Activated T-cell treated with anti-CD3 and anti-CD28 coated beads, Interleukin-2, amount 50 U/mL, for 72 hours (primary cell): ENCODE data around the gene ACSL3. TPM values are rescaled to one million over a fixed set of nuclear protein-coding genes. Genes with fewer than 3 reads are reported as not detected.

ENCODE experiments used
- ATAC-seq, 2 donors: fragments of 150-1000 bp; cut with Tn5 transposase; replicated peaks in 1 of 2; 2 replicates each; pipeline ENCODE4 v1.10.0; 2021; ENCODE audit warnings: moderate library complexity in 2 of 2, mild to moderate bottlenecking in 1 of 2
- DNase-seq, 2 donors: peaks; one replicate each; pipeline ENCODE4 v3.0.0; 2021 to 2022; ENCODE audit warnings: mixed read lengths in 1 of 2
- H3K27ac Mint-ChIP-seq: one replicate; pipeline ENCODE4 v1.8.0; 2022; ENCODE audit warnings: mild to moderate bottlenecking, moderate library complexity, mixed read lengths
- H3K27me3 Mint-ChIP-seq: one replicate; pipeline ENCODE4 v1.8.0; 2022; ENCODE audit warnings: low read depth, mixed read lengths
- H3K36me3 Mint-ChIP-seq, 2 donors: one replicate each; pipeline ENCODE4 v1.8.0; 2022; ENCODE audit warnings: mixed read lengths in 2 of 2, mild to moderate bottlenecking in 1 of 2; ENCODE audit not compliant: insufficient read depth in 2 of 2
- H3K4me1 Mint-ChIP-seq: one replicate; pipeline ENCODE4 v1.8.0; 2022; ENCODE audit warnings: low read depth, mixed read lengths
- H3K4me3 Mint-ChIP-seq, 2 donors: one replicate each; pipeline ENCODE4 v1.8.0; 2022; ENCODE audit warnings: mild to moderate bottlenecking in 2 of 2, mixed read lengths in 2 of 2, moderate library complexity in 2 of 2
- H3K9me3 Mint-ChIP-seq, 2 donors: one replicate each; pipeline ENCODE4 v1.8.0; 2022; ENCODE audit warnings: mixed read lengths in 2 of 2
- total RNA-seq, 2 donors: library from RNA; stranded (reverse); gene quantifications; one replicate each; pipeline ENCODE4 v1.2.3, GENCODE V29; 2022

ACSL3 gene
- total RNA-seq, 2 donors from 2014 or later: 63.3 to 69.3 TPM

- no peak for DNase-seq
Measured at GRCh38 chr2:222877556-222878300, 16.9 kb downstream of the ACSL3 start.

GRCh38 chr2:222878301-222878876 is 17.6 kb downstream of the ACSL3 start:
- ATAC-seq: no peak
- peaks cover 29% of the 10 kb centered on the region for H3K4me1 Mint-ChIP-seq

More at GRCh38 chr2:222877556-222878300, 16.9 kb downstream of the ACSL3 start:
- ATAC-seq: no peak
- H3K27me3 Mint-ChIP-seq: no peaks in the 10 kb centered on the region
- H3K9me3 Mint-ChIP-seq: no peaks in the 10 kb centered on the region
- H3K4me1 Mint-ChIP-seq: peaks cover 29% of the 10 kb centered on the region
- no peak overlapping the region for H3K4me3 Mint-ChIP-seq
- H3K36me3 Mint-ChIP-seq: no peaks in the 10 kb centered on the region
- H3K27ac Mint-ChIP-seq: no peak overlapping the region

GRCh38 chr2:222878877-222879603 is 18.2 kb downstream of the ACSL3 start:
- peaks cover 29% of the 10 kb centered on the region for H3K4me1 Mint-ChIP-seq
- ATAC-seq (no peak), DNase-seq (no peak)
- H3K27ac Mint-ChIP-seq: no peak overlapping the region
- H3K27me3 Mint-ChIP-seq: no peaks in the 10 kb centered on the region
- no peaks in the 10 kb centered on the region for H3K36me3 Mint-ChIP-seq
- no peak overlapping the region for H3K4me3 Mint-ChIP-seq
- no peaks in the 10 kb centered on the region for H3K9me3 Mint-ChIP-seq

More at GRCh38 chr2:222878301-222878876, 17.6 kb downstream of the ACSL3 start:
- H3K36me3 Mint-ChIP-seq: no peaks in the 10 kb centered on the region
- no peak overlapping the region for H3K27ac Mint-ChIP-seq
- no peak for DNase-seq
- no peaks in the 10 kb centered on the region for H3K9me3 Mint-ChIP-seq
- no peak overlapping the region for H3K4me3 Mint-ChIP-seq
- H3K27me3 Mint-ChIP-seq: no peaks in the 10 kb centered on the region

- no peaks in the 10 kb centered on the region for H3K36me3 Mint-ChIP-seq
- DNase-seq (no peak), ATAC-seq (no peak)
- H3K4me3 Mint-ChIP-seq: no peak overlapping the region
- H3K27me3 Mint-ChIP-seq: no peaks in the 10 kb centered on the region
- H3K4me1 Mint-ChIP-seq: peaks cover 29% of the 10 kb centered on the region
- H3K27ac Mint-ChIP-seq: no peak overlapping the region
- H3K9me3 Mint-ChIP-seq: no peaks in the 10 kb centered on the region
Measured at GRCh38 chr2:222879604-222879933, 18.7 kb downstream of the ACSL3 start.

- DNase-seq (no peak), ATAC-seq (no peak)
- Mint-ChIP-seq H3K4me3 (no peak overlapping the region), H3K9me3 (no peaks in the 10 kb centered on the region), H3K36me3 (no peaks in the 10 kb centered on the region), H3K27ac (no peak overlapping the region), H3K27me3 (no peaks in the 10 kb centered on the region), H3K4me1 (peaks cover 28% of the 10 kb centered on the region)
Measured at GRCh38 chr2:222882484-222882928, 21.7 kb downstream of the ACSL3 start.

- Mint-ChIP-seq H3K4me1 (peaks cover 22% of the 10 kb centered on the region), H3K27me3 (no peaks in the 10 kb centered on the region), H3K36me3 (no peaks in the 10 kb centered on the region), H3K9me3 (no peaks in the 10 kb centered on the region), H3K4me3 (no peak overlapping the region), H3K27ac (no peak overlapping the region)
- ATAC-seq (no peak), DNase-seq (no peak)
Measured at GRCh38 chr2:222883420-222883819, 22.6 kb downstream of the ACSL3 start.

GRCh38 chr2:222884114-222884771 is 23.4 kb downstream of the ACSL3 start:
- H3K36me3 Mint-ChIP-seq: no peaks in the 10 kb centered on the region
- no peaks in the 10 kb centered on the region for H3K9me3 Mint-ChIP-seq
- ATAC-seq: no peak
- H3K4me1 Mint-ChIP-seq: peaks cover 14% of the 10 kb centered on the region
- peak overlapping the region; percentile 79 for H3K27ac Mint-ChIP-seq
- no peaks in the 10 kb centered on the region for H3K27me3 Mint-ChIP-seq
- DNase-seq: no peak
- no peak overlapping the region for H3K4me3 Mint-ChIP-seq

- Mint-ChIP-seq H3K27me3 (no peaks in the 10 kb centered on the region), H3K27ac (no peak overlapping the region), H3K36me3 (no peaks in the 10 kb centered on the region), H3K9me3 (no peaks in the 10 kb centered on the region), H3K4me1 (peaks cover 10% of the 10 kb centered on the region), H3K4me3 (no peak overlapping the region)
- ATAC-seq: no peak
- DNase-seq: no peak
Measured at GRCh38 chr2:222884805-222885424, 24.1 kb downstream of the ACSL3 start.

- Mint-ChIP-seq H3K36me3 (no peaks in the 10 kb centered on the region), H3K4me1 (peaks cover 10% of the 10 kb centered on the region), H3K27ac (no peak overlapping the region), H3K9me3 (no peaks in the 10 kb centered on the region), H3K4me3 (no peak overlapping the region), H3K27me3 (no peaks in the 10 kb centered on the region)
- DNase-seq (no peak), ATAC-seq (peak in 1 of 2 donors; percentile 13)
Measured at GRCh38 chr2:222887124-222887523, 26.3 kb downstream of the ACSL3 start.

- Mint-ChIP-seq H3K36me3 (peaks cover 0 to 1% of the 10 kb centered on the region in 2 donors), H3K4me3 (no peak overlapping the region), H3K27ac (no peak overlapping the region), H3K27me3 (no peaks in the 10 kb centered on the region), H3K9me3 (no peaks in the 10 kb centered on the region), H3K4me1 (peaks cover 19% of the 10 kb centered on the region)
- ATAC-seq (no peak), DNase-seq (no peak)
Measured at GRCh38 chr2:222888716-222889115, 27.9 kb downstream of the ACSL3 start.

GRCh38 chr2:222891890-222892289 is 31.1 kb downstream of the ACSL3 start:
- Mint-ChIP-seq H3K4me3 (no peak overlapping the region), H3K27ac (no peak overlapping the region), H3K36me3 (peaks cover 0 to 1% of the 10 kb centered on the region in 2 donors), H3K9me3 (no peaks in the 10 kb centered on the region), H3K4me1 (peaks cover 19% of the 10 kb centered on the region), H3K27me3 (no peaks in the 10 kb centered on the region)
- no peak for ATAC-seq
- no peak for DNase-seq

- H3K27me3 Mint-ChIP-seq: no peaks in the 10 kb centered on the region
- H3K27ac Mint-ChIP-seq: no peak overlapping the region
- no peak for ATAC-seq
- no peak for DNase-seq
- peaks cover 14% of the 10 kb centered on the region for H3K4me1 Mint-ChIP-seq
- no peak overlapping the region for H3K4me3 Mint-ChIP-seq
- H3K36me3 Mint-ChIP-seq: peaks cover 0 to 1% of the 10 kb centered on the region in 2 donors
- H3K9me3 Mint-ChIP-seq: no peaks in the 10 kb centered on the region
Measured at GRCh38 chr2:222892321-222892720, 31.5 kb downstream of the ACSL3 start.

- peaks cover 0 to 1% of the 10 kb centered on the region in 2 donors for H3K36me3 Mint-ChIP-seq
- H3K4me1 Mint-ChIP-seq: peaks cover 11% of the 10 kb centered on the region
- H3K9me3 Mint-ChIP-seq: no peaks in the 10 kb centered on the region
- H3K4me3 Mint-ChIP-seq: no peak overlapping the region
- no peaks in the 10 kb centered on the region for H3K27me3 Mint-ChIP-seq
- no peak for ATAC-seq
- no peak overlapping the region for H3K27ac Mint-ChIP-seq
- DNase-seq: no peak
Measured at GRCh38 chr2:222892761-222893160, 31.9 kb downstream of the ACSL3 start.
